GM12875 (cell line): ENCODE results near the gene DHRS12.

Experiments used
- H3K4me3 ChIP-seq: one replicate; pipeline ENCODE4 v1.5.1; 2011; ENCODE audit warnings: low read depth, low read length, control low read depth
- TF ChIP-seq, protein P1 (sequence below): IDR thresholded peaks from 2 replicates; pipeline ENCODE4 v1.5.1; 2011; ENCODE audit warnings: low read depth, mild to moderate bottlenecking, control low read depth, inconsistent platforms, low read length, moderate library complexity, borderline replicate concordance; ENCODE audit not compliant: insufficient read depth

The DHRS12 gene

GRCh38 chr13:51728275-51728673, 75.7 kb downstream of the DHRS12 start:
- H3K4me3 ChIP-seq, result no peak overlapping the region
- TF ChIP-seq, protein P1, sequence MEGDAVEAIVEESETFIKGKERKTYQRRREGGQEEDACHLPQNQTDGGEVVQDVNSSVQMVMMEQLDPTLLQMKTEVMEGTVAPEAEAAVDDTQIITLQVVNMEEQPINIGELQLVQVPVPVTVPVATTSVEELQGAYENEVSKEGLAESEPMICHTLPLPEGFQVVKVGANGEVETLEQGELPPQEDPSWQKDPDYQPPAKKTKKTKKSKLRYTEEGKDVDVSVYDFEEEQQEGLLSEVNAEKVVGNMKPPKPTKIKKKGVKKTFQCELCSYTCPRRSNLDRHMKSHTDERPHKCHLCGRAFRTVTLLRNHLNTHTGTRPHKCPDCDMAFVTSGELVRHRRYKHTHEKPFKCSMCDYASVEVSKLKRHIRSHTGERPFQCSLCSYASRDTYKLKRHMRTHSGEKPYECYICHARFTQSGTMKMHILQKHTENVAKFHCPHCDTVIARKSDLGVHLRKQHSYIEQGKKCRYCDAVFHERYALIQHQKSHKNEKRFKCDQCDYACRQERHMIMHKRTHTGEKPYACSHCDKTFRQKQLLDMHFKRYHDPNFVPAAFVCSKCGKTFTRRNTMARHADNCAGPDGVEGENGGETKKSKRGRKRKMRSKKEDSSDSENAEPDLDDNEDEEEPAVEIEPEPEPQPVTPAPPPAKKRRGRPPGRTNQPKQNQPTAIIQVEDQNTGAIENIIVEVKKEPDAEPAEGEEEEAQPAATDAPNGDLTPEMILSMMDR, result no peak

DNA sequence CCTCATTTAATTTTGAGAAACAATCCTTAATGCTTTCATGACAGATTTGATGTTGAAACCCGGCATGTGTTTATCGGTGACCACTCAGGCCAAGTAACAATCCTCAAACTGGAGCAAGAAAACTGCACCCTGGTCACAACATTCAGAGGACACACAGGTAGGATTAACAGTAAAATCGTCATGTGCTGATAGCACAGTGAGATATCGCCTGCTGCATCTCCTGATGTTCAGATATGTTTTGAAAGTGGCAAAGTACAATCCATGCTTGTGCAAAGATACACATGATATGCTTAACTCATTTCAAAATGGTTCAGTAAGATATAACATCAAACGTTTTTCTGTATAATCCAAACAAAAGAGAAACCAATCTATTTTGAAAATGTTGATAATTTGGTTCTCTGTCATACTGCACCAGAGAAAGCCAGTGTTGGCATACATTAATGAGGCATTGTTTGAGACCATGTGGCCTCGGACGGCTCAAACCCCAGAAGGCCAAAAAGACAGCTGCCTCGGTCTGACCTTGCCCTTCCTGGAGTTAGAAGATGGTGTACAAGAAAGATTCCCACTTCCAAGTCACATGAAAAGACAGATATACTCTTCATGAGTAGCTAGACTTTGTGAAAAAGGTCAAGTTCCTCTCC, 76.2 kb downstream of the DHRS12 start:
- TF ChIP-seq, protein P1, result no peak
- no peak overlapping the region for H3K4me3 ChIP-seq

DNA sequence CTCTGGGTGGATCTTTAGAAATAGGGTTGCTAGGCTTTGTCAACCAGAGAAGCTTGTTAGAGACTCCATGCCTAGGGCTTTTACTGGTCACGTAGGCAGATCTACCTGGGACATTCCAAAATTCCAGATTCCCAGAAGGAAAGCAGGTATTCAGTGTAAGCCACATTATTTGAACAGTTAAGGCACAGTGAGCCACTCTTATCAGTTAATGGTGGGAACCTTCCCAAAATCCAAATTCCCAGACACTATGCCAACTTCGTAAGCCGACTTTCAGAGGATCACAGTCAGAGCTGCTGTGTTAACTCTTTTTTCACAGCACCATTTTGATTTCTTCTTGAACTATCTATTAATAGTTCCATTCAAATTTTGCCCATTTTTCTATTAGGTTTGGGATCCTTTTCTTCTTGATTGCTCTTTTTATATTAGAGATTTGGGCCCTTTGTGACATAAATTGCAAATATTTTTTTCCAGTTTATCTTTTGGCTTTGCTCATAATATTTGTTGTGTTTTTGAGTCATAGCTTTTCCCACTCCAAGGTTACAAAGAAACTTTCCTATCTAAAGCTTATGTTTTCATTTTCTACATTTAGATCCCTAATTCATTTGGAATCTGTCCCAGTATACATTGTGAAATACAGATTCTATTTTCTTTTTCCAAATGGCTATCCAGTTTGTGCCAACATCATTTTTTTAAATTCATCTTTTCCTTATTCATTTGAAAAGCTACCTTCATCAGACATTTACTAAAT, 77.3 kb downstream of the DHRS12 start:
- H3K4me3 ChIP-seq, result no peak overlapping the region
- TF ChIP-seq, protein P1, result no peak

DNA sequence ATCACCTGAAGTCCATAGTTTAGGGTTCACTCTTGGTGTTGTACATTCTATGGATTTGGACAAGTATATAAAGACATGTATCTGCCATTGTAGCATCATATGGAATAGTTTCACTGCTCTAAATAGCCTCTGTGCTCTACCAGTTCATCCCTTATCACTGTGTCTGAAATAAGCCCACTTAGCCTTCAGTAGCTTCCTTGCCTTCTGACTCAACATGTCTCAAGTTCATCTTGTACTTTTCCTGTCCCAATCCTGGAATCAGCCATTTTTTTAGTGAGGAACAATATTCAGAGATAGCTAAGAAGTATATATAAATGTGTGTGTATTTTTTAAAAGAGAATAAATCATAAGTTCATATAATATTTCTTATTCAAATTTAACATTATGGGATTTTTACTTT, 79.2 kb downstream of the DHRS12 start:
- H3K4me3 ChIP-seq, result no peak overlapping the region
- TF ChIP-seq, protein P1, result no peak

DNA sequence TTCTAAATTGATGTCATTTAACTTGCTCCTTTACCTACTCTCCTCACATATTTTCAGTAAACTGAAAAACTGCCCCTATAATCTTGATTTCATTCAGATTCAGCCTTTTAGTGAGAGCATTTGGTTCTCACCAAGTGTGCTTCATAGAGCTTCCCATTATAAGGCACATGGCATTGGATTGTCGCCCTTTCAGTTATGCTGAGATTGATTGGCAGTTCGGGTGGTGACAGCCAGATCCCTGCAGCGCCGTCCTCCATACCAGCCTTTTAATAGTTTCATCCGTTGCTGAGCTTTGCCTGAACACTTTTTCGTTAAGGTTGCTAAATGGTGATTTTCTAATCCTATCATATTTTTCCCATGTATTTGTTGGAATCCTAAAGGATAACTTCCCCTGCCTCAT, 80.4 kb downstream of the DHRS12 start:
- TF ChIP-seq, protein P1, result no peak
- no peak overlapping the region for H3K4me3 ChIP-seq

DNA sequence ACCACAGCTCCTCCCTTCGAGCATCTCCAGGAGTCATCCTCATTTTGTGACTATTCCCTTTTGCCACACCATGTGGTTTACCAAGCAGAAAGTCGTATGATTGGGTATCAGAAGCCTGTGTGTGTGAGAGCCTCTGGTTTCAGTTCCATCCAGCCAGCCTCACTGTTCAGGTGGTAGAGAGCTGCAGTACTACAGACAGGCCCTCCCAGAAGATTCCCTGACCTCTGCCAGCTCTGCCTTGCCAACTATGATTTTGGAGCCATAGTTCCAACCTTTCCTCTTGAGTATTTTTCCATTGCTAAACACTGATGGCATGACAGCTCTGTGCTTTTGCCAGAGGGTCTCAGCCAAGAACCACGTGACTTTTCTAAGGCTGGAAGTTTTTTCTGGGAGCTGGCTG, 82.5 kb downstream of the DHRS12 start:
- no peak overlapping the region for H3K4me3 ChIP-seq
- TF ChIP-seq, protein P1, result no peak

DNA sequence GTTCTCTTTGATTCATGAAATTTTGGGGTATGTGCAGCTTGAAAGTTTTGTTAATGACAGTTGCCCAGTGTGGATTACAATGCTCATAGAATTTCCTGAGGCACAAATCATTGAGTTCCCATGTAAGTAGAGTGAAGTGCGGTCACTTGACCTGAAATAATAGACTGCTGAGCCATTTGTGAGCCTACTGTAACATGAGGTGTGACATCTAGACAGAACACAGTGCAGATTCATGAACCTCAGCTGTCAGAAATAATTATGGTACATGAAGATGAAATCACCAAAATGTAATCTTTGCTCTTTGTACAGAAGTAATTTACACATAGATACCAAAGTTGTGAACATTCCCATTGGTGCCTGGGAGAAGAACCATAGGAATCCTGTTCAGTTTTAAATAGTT, 84.6 kb downstream of the DHRS12 start:
- H3K4me3 ChIP-seq, result no peak overlapping the region
- TF ChIP-seq, protein P1, result no peak
